BE2C (cell line): ENCODE data around the gene KRTAP5-10.
"Not testable (repeated sequence)": the region's sequence is repeated elsewhere in the genome, so short reads cannot be mapped to it uniquely, and the experiment has no call there.

Experiments
- DNase-seq: peaks from one replicate; pipeline ENCODE4 v3.0.0-alpha.2; 2020
- H3K27me3 ChIP-seq: fragments of 250-450 bp; sonication (Bioruptor Pico); 2 replicates; pipeline ENCODE4 v1.5.1; 2020; ENCODE audit warnings: mild to moderate bottlenecking
- H3K36me3 ChIP-seq: fragments of 250-450 bp; sonication (Bioruptor Pico); 2 replicates; pipeline ENCODE4 v1.5.1; 2020; ENCODE audit warnings: mild to moderate bottlenecking
- H3K4me1 ChIP-seq: fragments of 250-450 bp; sonication (Bioruptor Pico); 2 replicates; pipeline ENCODE4 v1.5.1; 2020
- H3K4me3 ChIP-seq: 2 replicates; pipeline ENCODE4 v1.5.1; 2011; ENCODE audit warnings: low read depth, low read length
- H3K9me3 ChIP-seq: fragments of 250-450 bp; sonication (Bioruptor Pico); 2 replicates; pipeline ENCODE4 v1.5.1; 2020

The KRTAP5-10 gene

GRCh38 chr11:71611218-71611910 lies 46.0 kb downstream of the KRTAP5-10 start:
- not testable (repeated sequence) for DNase-seq, H3K4me1 ChIP-seq, H3K36me3 ChIP-seq, H3K9me3 ChIP-seq, H3K27me3 ChIP-seq, H3K4me3 ChIP-seq

- not testable (repeated sequence) for H3K36me3 ChIP-seq, DNase-seq, H3K4me3 ChIP-seq
Observed at GRCh38 chr11:71613931-71614330, 48.6 kb downstream of the KRTAP5-10 start.

GRCh38 chr11:71614366-71614917 lies 49.1 kb downstream of the KRTAP5-10 start:
- not testable (repeated sequence) for H3K36me3 ChIP-seq, H3K9me3 ChIP-seq, H3K4me3 ChIP-seq, H3K4me1 ChIP-seq, H3K27me3 ChIP-seq, DNase-seq

More at GRCh38 chr11:71613931-71614330, 48.6 kb downstream of the KRTAP5-10 start:
- not testable (repeated sequence) for H3K9me3 ChIP-seq, H3K4me1 ChIP-seq, H3K27me3 ChIP-seq

- H3K4me1 ChIP-seq, H3K36me3 ChIP-seq, H3K27me3 ChIP-seq, DNase-seq, H3K9me3 ChIP-seq, H3K4me3 ChIP-seq: not testable (repeated sequence)
Observed at GRCh38 chr11:71615003-71615402, 49.6 kb downstream of the KRTAP5-10 start.
